GM20431 (cell line): ENCODE data around the gene NFASC.

Experiments used
- in situ Hi-C: fragments of 300-500 bp; cut with MseI, MboI; formaldehyde crosslinking; loops from one replicate; pipeline ENCODE4 v1.15.0; 2020; ENCODE audit warnings: low sequenced_read_pairs; ENCODE audit not compliant: unreplicated experiment

NFASC gene

GRCh38 chr1:204924013-204924759 lies 53.5 kb downstream of the NFASC start:
- in situ Hi-C loops, result no loop called here

GRCh38 chr1:204925701-204926100 lies 55.0 kb downstream of the NFASC start:
- in situ Hi-C loops, result no loop called here

GRCh38 chr1:204927673-204928641 lies 57.3 kb downstream of the NFASC start:
- in situ Hi-C loops, result no loop called here

- in situ Hi-C loops, result no loop called here
Observed at GRCh38 chr1:204928671-204929486, 58.2 kb downstream of the NFASC start.

- in situ Hi-C loops, result no loop called here
Observed at GRCh38 chr1:204929487-204930154, 59.0 kb downstream of the NFASC start.

GRCh38 chr1:204930155-204930523 lies 59.5 kb downstream of the NFASC start:
- in situ Hi-C loops, result no loop called here

GRCh38 chr1:204931313-204931712 lies 60.7 kb downstream of the NFASC start:
- in situ Hi-C loops, result no loop called here

GRCh38 chr1:204931768-204932572 lies 61.3 kb downstream of the NFASC start:
- in situ Hi-C loops, result no loop called here

GRCh38 chr1:204932573-204932909 lies 61.9 kb downstream of the NFASC start:
- in situ Hi-C loops, result no loop called here

- in situ Hi-C loops, result no loop called here
Observed at GRCh38 chr1:204935155-204935554, 64.5 kb downstream of the NFASC start.

- in situ Hi-C loops, result no loop called here
Observed at GRCh38 chr1:204936765-204937164, 66.1 kb downstream of the NFASC start.

- in situ Hi-C loops, result no loop called here
Observed at GRCh38 chr1:204937901-204938300, 67.2 kb downstream of the NFASC start.

- in situ Hi-C loops, result no loop called here
Observed at GRCh38 chr1:204940591-204940990, 69.9 kb downstream of the NFASC start.

- in situ Hi-C loops, result no loop called here
Observed at GRCh38 chr1:204941421-204942338, 71.0 kb downstream of the NFASC start.

- in situ Hi-C loops, result no loop called here
Observed at GRCh38 chr1:204943495-204943894, 72.8 kb downstream of the NFASC start.

GRCh38 chr1:204944662-204945061 lies 74.0 kb downstream of the NFASC start:
- in situ Hi-C loops, result no loop called here

- in situ Hi-C loops, result no loop called here
Observed at GRCh38 chr1:204945565-204945977, 74.9 kb downstream of the NFASC start.

- in situ Hi-C loops, result no loop called here
Observed at GRCh38 chr1:204946640-204947039, 76.0 kb downstream of the NFASC start.
